GM10266 (cell line): ENCODE results near the gene LRRD1.
"Not testable (repeated sequence)": the region's sequence is repeated elsewhere in the genome, so short reads cannot be mapped to it uniquely, and the experiment has no call there.

ENCODE experiments used
- DNase-seq: peaks from one replicate; pipeline ENCODE4 v3.0.0; 2012; ENCODE audit errors: extremely low spot score
- TF ChIP-seq, protein P1 (sequence below): IDR thresholded peaks from 2 replicates; pipeline ENCODE4 v1.5.1; 2012; ENCODE audit warnings: mild to moderate bottlenecking, low read depth; ENCODE audit not compliant: control insufficient read depth, insufficient read depth; ENCODE audit errors: missing control alignments

The LRRD1 gene

DNA sequence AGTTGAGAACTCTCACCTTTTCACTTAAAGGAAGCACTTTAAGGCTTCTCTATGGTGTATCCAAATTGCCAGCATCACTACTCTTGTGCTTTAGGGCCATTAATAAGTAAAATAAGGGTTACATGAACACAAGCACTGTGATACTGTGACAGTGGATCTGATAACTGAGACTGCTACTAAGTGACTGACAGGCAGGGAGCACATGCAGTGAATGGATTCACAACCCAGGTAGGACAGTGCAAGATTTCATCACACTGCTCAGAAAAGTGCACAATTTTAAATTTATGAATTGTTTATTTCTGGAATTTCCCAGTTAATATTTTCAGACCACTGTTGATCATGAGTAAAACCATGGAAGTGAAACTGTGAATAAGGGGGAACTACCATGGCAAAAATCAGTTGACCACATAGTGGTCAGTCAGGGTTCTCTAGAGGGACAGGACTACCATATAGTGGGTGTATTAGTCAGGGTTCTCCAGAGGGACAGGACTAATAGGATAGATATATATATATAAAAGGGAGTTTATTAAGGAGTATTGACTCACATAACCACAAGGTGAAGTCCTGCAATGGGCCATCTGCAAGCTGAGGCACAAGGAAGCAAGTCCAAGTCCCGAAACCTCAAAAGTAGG is 23.7 kb downstream of the LRRD1 start:
- no peak for DNase-seq
- TF ChIP-seq, protein P1, sequence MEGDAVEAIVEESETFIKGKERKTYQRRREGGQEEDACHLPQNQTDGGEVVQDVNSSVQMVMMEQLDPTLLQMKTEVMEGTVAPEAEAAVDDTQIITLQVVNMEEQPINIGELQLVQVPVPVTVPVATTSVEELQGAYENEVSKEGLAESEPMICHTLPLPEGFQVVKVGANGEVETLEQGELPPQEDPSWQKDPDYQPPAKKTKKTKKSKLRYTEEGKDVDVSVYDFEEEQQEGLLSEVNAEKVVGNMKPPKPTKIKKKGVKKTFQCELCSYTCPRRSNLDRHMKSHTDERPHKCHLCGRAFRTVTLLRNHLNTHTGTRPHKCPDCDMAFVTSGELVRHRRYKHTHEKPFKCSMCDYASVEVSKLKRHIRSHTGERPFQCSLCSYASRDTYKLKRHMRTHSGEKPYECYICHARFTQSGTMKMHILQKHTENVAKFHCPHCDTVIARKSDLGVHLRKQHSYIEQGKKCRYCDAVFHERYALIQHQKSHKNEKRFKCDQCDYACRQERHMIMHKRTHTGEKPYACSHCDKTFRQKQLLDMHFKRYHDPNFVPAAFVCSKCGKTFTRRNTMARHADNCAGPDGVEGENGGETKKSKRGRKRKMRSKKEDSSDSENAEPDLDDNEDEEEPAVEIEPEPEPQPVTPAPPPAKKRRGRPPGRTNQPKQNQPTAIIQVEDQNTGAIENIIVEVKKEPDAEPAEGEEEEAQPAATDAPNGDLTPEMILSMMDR, result no peak

DNA sequence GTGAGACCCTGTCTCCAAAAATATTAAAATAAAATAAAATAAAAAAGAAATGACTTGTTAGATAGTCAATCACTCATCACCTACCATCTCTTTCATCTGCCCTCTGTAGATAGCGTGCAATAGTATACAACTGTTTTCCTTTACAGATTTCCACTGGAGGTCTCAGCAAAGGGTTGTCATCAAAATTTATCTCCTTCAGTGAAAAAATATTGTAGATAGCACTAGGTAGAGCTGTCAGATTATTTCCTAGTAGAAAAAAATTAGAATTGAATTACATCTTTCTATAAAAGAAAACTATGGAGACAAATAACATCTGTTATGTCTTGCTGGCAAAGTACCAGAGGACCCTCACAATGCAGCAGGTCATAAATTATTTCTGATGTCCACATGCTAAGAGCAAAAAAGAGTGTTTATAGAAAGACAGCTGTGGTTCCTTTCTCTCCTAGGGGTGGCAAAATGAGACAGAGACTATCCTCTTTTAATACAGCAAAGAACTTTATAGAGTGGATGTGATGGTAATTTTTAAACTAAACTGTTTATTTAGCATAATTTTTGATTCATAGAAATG is 28.4 kb downstream of the LRRD1 start:
- TF ChIP-seq, protein P1, result no peak
- no peak for DNase-seq

GRCh38 chr7:92149736-92150239 is 29.2 kb downstream of the LRRD1 start:
- TF ChIP-seq, protein P1, result no peak
- DNase-seq, result no peak

- DNase-seq, result not testable (repeated sequence)
These were observed 35.6 kb downstream of the LRRD1 start for GRCh38 chr7:92143192-92143880.

DNA sequence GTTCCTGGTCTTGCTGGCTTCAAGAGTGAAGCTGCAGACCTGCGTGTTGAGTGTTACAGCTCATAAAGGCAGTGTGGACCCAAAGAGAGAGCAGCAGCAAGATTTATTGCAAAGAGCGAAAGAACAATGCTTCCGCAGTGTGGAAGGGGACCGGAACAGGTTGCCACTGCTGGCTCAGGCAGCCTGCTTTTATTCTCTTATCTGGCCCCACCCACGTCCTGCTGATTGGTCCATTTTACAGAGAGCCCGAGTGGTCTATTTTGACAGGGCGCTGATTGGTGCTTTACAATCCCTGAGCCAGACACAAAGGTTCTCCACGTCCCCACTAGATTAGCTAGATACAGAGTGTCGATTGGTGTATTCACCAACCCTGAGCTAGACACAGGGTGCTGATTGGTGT is 36.2 kb downstream of the LRRD1 start:
- not testable (repeated sequence) for DNase-seq

GRCh38 chr7:92141161-92141560 is 37.8 kb downstream of the LRRD1 start:
- TF ChIP-seq, protein P1, result no peak
- no peak for DNase-seq

- TF ChIP-seq, protein P1, result no peak
- DNase-seq, result no peak
These were observed 41.4 kb downstream of the LRRD1 start for GRCh38 chr7:92137557-92137956.

DNA sequence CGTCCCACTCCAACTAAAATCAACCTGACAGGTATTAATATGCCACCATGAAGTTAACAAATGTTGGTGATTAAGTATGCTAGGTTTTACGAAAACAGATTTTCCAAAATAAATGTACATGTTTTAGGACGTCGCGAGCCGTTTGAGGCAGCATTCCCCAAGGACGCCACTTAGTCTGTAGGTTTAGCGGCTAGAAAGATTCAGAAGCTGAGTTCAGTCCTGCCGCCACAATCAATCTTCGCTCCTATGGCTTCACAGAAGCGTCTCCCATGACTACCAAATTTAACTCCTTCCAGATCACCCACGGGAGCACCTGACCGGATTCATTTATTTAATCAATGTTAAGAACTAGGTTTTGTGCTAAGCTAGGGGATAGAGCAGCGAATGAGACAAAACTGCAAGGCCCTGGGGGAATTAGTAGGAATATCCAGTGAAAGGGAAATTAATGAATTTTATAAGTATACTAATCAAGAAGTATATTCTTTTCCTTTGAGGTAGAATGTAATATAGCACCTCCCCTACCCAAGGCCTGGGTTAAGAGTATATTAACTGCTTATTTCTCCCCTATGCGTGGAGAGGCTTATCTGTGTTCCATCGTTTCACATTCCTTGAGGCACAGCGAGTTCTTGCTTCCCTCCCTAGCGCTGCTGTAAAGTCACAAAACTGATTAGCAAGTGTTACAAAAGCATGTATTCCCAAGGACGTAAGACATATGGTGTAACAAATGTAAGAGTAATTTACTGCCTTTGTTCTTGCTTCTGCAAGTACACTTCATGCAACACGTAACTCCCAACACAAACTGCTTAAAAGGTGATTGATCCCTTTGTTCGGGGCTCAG is 43.7 kb downstream of the LRRD1 start:
- DNase-seq, result no peak
- TF ChIP-seq, protein P1, result no peak
